Common myeloid progenitor, CD34-positive (primary cell): ENCODE data around the gene SRL.

Experiments
- CTCF ChIA-PET: fragments of 350-600 bp; sonication (Branson Sonifier 250); formaldehyde crosslinking; loops from one replicate; lab custom pipeline; 2021; ENCODE audit warnings: antibody characterized with exemption; lab: Charles Lee
- POLR2A ChIA-PET: fragments of 350-600 bp; sonication (Branson Sonifier 250); formaldehyde crosslinking; loops from one replicate; lab custom pipeline; 2021; ENCODE audit warnings: antibody characterized with exemption; lab: Charles Lee
- DNase-seq, 3 donors: peaks; one replicate each; pipeline versions ENCODE4 v3.0.0 to v3.0.0-alpha.2; 2013
- H3K27ac ChIP-seq, 2 experiments: 1 replicate in 1 of 2; 2 replicates in 1 of 2; pipeline ENCODE4 v1.7.0; 2013; ENCODE audit warnings: inconsistent platforms in 2 of 2, low read length in 2 of 2, mild to moderate bottlenecking in 2 of 2, low read depth in 1 of 2, moderate library complexity in 1 of 2; ENCODE audit not compliant: severe bottlenecking in 2 of 2, insufficient read depth in 1 of 2, poor library complexity in 1 of 2
- H3K27me3 ChIP-seq, 5 experiments: replicated peaks in 2 of 5; 1 replicate in 3 of 5; 2 replicates in 2 of 5; pipeline versions ENCODE4 v1.6.1 to v1.7.0; 2013; ENCODE audit warnings: low read length in 4 of 5, mild to moderate bottlenecking in 2 of 5, moderate library complexity in 2 of 5, inconsistent platforms in 1 of 5; ENCODE audit not compliant: insufficient read depth in 5 of 5, control insufficient read depth in 4 of 5
- H3K36me3 ChIP-seq, 4 experiments: 1 replicate in 2 of 4; 2 replicates in 2 of 4; pipeline versions ENCODE4 v1.6.1 to v1.7.0; 2013; ENCODE audit warnings: low read length in 3 of 4, control low read depth in 1 of 4, mild to moderate bottlenecking in 1 of 4; ENCODE audit not compliant: control insufficient read depth in 4 of 4, insufficient read depth in 4 of 4
- H3K4me1 ChIP-seq, 4 experiments: 1 replicate in 3 of 4; 2 replicates in 1 of 4; pipeline versions ENCODE4 v1.6.1 to v1.7.1; 2013; ENCODE audit warnings: low read length in 3 of 4, mild to moderate bottlenecking in 3 of 4, control low read depth in 1 of 4, inconsistent platforms in 1 of 4, moderate library complexity in 1 of 4; ENCODE audit not compliant: control insufficient read depth in 4 of 4, insufficient read depth in 4 of 4; ENCODE audit errors: control extremely low read depth in 1 of 4
- H3K4me3 ChIP-seq, 7 experiments: 1 replicate in 4 of 7; 2 replicates in 3 of 7; pipeline versions ENCODE4 v1.5.1 to v1.7.0; 2013; ENCODE audit warnings: mild to moderate bottlenecking in 7 of 7, low read length in 6 of 7, moderate library complexity in 6 of 7, inconsistent platforms in 2 of 7, low read depth in 2 of 7, control low read depth in 1 of 7; ENCODE audit not compliant: insufficient read depth in 4 of 7, control insufficient read depth in 1 of 7; ENCODE audit errors: extremely low read depth in 1 of 7
- H3K9me3 ChIP-seq, 5 experiments: 1 replicate in 4 of 5; 2 replicates in 1 of 5; pipeline versions ENCODE4 v1.6.1 to v1.7.1; 2013; ENCODE audit warnings: low read length in 4 of 5, mild to moderate bottlenecking in 2 of 5, inconsistent platforms in 1 of 5, low read depth in 1 of 5, moderate library complexity in 1 of 5; ENCODE audit not compliant: control insufficient read depth in 4 of 5, insufficient read depth in 2 of 5; ENCODE audit errors: control extremely low read depth in 1 of 5
- WGBS: methylation state at CpG from one replicate; pipeline ENCODE4 v1.1.5; 2013; ENCODE audit not compliant: insufficient coverage; 5-methylcytosine and 5-hydroxymethylcytosine counted together

The SRL gene

GRCh38 chr16:4270595-4270994 is 28.7 kb upstream of the SRL start:
- ChIA-PET POLR2A (no interaction called here), CTCF (interaction anchor here (1.1 to 5.6 kb wide), 4 partner anchors 11 to 58 kb away, joined by 3 to 36 read pairs (median 13); no protein-coding TSS in a partner anchor)
- H3K36me3 ChIP-seq: peaks cover 0 to 5% (median 0%) of the 10 kb centered on the region in 4 experiments
- no peaks in the 10 kb centered on the region for H3K9me3 ChIP-seq
- peaks cover 0 to 27% (median 24%) of the 10 kb centered on the region in 4 experiments for H3K4me1 ChIP-seq
- H3K27ac ChIP-seq: no peak overlapping the region
- H3K27me3 ChIP-seq: no peaks in the 10 kb centered on the region
- H3K4me3 ChIP-seq: peak overlapping the region in 5 of 7 experiments; percentile 79 to 93 (median 89)
- WGBS: 97% methylated on average over 7 of the region's 7 CpGs
- no peak for DNase-seq

- peaks cover 0 to 5% (median 0%) of the 10 kb centered on the region in 4 experiments for H3K36me3 ChIP-seq
- H3K27ac ChIP-seq: no peak overlapping the region
- no peak for DNase-seq
- H3K9me3 ChIP-seq: no peaks in the 10 kb centered on the region
- 97% methylated on average over 5 of the region's 5 CpGs for WGBS
- no peaks in the 10 kb centered on the region for H3K27me3 ChIP-seq
- H3K4me1 ChIP-seq: peaks cover 0 to 27% (median 24%) of the 10 kb centered on the region in 4 experiments
- CTCF ChIA-PET: interaction anchor here (0.6 to 5.6 kb wide), 4 partner anchors 11 to 62 kb away, joined by 3 to 36 read pairs (median 13); no protein-coding TSS in a partner anchor
- no peak overlapping the region for H3K4me3 ChIP-seq
- POLR2A ChIA-PET: no interaction called here
Measured at GRCh38 chr16:4270091-4270490, 28.2 kb upstream of the SRL start.

GRCh38 chr16:4266372-4266771 is 24.5 kb upstream of the SRL start:
- ChIA-PET POLR2A (no interaction called here), CTCF (interaction anchor here (1.1 to 5.6 kb wide), 3 partner anchors 12 to 65 kb away, joined by 4 to 36 read pairs (median 5); no protein-coding TSS in a partner anchor)
- DNase-seq: peak in 2 of 3 donors; percentile 37 to 39
- Histone ChIP-seq H3K27me3 (no peaks in the 10 kb centered on the region), H3K9me3 (no peaks in the 10 kb centered on the region), H3K4me3 (no peak overlapping the region), H3K27ac (no peak overlapping the region), H3K36me3 (peaks cover 3 to 29% (median 14%) of the 10 kb centered on the region in 4 experiments), H3K4me1 (peaks cover 0 to 14% (median 13%) of the 10 kb centered on the region in 4 experiments)
- 93% methylated on average over 6 of the region's 6 CpGs for WGBS

GRCh38 chr16:4265676-4266075 is 23.8 kb upstream of the SRL start:
- peaks cover 0 to 7% (median 6%) of the 10 kb centered on the region in 4 experiments for H3K4me1 ChIP-seq
- WGBS: 96% methylated on average over 7 of the region's 7 CpGs
- H3K36me3 ChIP-seq: peaks cover 3 to 31% (median 15%) of the 10 kb centered on the region in 4 experiments
- no peak for DNase-seq
- no peaks in the 10 kb centered on the region for H3K9me3 ChIP-seq
- CTCF ChIA-PET: interaction anchor here (1.1 to 5.6 kb wide), 3 partner anchors 11 to 66 kb away, joined by 4 to 36 read pairs (median 5); no protein-coding TSS in a partner anchor
- no peak overlapping the region for H3K27ac ChIP-seq
- no peaks in the 10 kb centered on the region for H3K27me3 ChIP-seq
- POLR2A ChIA-PET: no interaction called here
- H3K4me3 ChIP-seq: no peak overlapping the region

- H3K27ac ChIP-seq: no peak overlapping the region
- ChIA-PET POLR2A (no interaction called here), CTCF (interaction anchor here (0.6 to 0.8 kb wide), 2 partner anchors 11 to 104 kb away, joined by 3 read pairs; no protein-coding TSS in a partner anchor)
- H3K4me1 ChIP-seq: no peaks in the 10 kb centered on the region
- WGBS: 100% methylated on average over 3 of the region's 5 CpGs
- no peaks in the 10 kb centered on the region for H3K27me3 ChIP-seq
- H3K36me3 ChIP-seq: peaks cover 3 to 41% (median 21%) of the 10 kb centered on the region in 4 experiments
- DNase-seq: no peak
- H3K9me3 ChIP-seq: no peaks in the 10 kb centered on the region
- no peak overlapping the region for H3K4me3 ChIP-seq
Measured at GRCh38 chr16:4264546-4264945, 22.7 kb upstream of the SRL start.

- ChIA-PET POLR2A (no interaction called here), CTCF (interaction anchor here (1.3 to 1.9 kb wide), 2 partner anchors 9 to 46 kb away, joined by 3 to 10 read pairs; partner anchors contain the start of gene TFAP4)
- Histone ChIP-seq H3K9me3 (no peaks in the 10 kb centered on the region), H3K4me1 (no peaks in the 10 kb centered on the region), H3K27me3 (no peaks in the 10 kb centered on the region), H3K27ac (no peak overlapping the region), H3K4me3 (no peak overlapping the region), H3K36me3 (peaks cover 5 to 45% (median 24%) of the 10 kb centered on the region in 4 experiments)
- 86% methylated on average over 32 of the region's 39 CpGs for whole genome bisulfite sequencing
- DNase-seq: peak; percentile 4 to 26 (median 14)
Measured at GRCh38 chr16:4263504-4264436, 21.9 kb upstream of the SRL start.
